ENCODE data around the gene VPS35. TPM values are rescaled to one million over a fixed set of nuclear protein-coding genes. Genes with fewer than 3 reads are reported as not detected.

Gene VPS35
- total RNA-seq (2021; fragmentation: NEBNext Ultra II Directional; extraction: Animal tissue kit (Norgen Biotek cat#: 25700)): 100 to 1,000 TPM in 3 of 6 experiments, 10 to 100 TPM in 3; 86.6 to 113 (median 100) TPM
- long read RNA-seq, full-length matches to known transcripts: 95 of 149 reads
- long read RNA-seq, partial matches to known transcripts: 35 of 149 reads
- long read RNA-seq, other reads (novel, unspliced or antisense): 19 of 149 reads

DNA sequence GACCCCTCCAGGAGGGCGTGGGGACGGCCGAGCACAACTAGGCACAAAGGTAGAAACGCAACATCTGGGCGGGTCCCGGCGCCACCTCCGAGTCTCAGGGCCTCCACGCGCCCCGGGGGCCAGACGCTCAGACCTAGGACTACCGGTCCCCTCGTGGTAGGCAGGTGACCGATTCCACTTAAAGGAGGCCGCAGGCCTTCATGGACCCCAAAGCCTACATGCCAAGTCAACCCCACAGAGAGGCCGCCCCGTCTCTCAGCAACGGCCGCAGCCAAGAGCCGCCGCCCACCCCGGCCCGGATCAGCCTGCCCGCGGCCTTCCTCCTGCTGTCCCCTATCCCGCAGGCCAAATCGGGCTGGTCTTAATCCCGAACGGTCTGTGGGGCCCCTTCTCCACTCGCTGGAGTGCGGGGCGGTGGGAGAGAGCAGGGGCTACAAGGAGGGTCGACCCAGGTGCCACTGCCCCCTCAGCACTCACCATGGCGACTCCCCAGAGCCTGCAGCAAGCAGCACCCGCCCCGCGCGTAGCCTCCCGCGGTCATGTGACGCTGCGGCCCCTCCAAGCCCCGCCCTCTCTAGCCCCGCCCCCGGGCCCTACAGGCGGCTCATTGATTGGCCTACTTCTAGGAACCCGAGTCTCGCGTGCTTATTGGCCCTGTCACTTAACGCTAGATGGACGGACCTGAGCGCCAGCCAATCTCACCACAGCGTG lies at the start of gene VPS35:
Gene VPS35 (minus strand): TSS at position 525 of the 711 bp plus-strand sequence. CDS start 45 bp downstream, at position 480.
- Mint-ChIP-seq H3K36me3 (ENCODE audit: low read depth) (no peaks in the 10 kb centered on the region), H3K4me3 (no peak within 1 kb of the TSS), H3K27me3 (ENCODE audit: insufficient read depth) (no peaks in the 10 kb centered on the region), H3K4me1 (ENCODE audit: low read depth) (peaks cover 42% of the 10 kb centered on the region), H3K27ac (no peak within 1 kb of the TSS), H3K9me3 (no peaks in the 10 kb centered on the region)
- TF ChIP-seq, protein P1, sequence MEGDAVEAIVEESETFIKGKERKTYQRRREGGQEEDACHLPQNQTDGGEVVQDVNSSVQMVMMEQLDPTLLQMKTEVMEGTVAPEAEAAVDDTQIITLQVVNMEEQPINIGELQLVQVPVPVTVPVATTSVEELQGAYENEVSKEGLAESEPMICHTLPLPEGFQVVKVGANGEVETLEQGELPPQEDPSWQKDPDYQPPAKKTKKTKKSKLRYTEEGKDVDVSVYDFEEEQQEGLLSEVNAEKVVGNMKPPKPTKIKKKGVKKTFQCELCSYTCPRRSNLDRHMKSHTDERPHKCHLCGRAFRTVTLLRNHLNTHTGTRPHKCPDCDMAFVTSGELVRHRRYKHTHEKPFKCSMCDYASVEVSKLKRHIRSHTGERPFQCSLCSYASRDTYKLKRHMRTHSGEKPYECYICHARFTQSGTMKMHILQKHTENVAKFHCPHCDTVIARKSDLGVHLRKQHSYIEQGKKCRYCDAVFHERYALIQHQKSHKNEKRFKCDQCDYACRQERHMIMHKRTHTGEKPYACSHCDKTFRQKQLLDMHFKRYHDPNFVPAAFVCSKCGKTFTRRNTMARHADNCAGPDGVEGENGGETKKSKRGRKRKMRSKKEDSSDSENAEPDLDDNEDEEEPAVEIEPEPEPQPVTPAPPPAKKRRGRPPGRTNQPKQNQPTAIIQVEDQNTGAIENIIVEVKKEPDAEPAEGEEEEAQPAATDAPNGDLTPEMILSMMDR (IDR thresholded peaks at IDR 0.05): peak; percentile 51; the same call in 1 of the 2 replicates
- peak; percentile 98 for DNase-seq

DNA sequence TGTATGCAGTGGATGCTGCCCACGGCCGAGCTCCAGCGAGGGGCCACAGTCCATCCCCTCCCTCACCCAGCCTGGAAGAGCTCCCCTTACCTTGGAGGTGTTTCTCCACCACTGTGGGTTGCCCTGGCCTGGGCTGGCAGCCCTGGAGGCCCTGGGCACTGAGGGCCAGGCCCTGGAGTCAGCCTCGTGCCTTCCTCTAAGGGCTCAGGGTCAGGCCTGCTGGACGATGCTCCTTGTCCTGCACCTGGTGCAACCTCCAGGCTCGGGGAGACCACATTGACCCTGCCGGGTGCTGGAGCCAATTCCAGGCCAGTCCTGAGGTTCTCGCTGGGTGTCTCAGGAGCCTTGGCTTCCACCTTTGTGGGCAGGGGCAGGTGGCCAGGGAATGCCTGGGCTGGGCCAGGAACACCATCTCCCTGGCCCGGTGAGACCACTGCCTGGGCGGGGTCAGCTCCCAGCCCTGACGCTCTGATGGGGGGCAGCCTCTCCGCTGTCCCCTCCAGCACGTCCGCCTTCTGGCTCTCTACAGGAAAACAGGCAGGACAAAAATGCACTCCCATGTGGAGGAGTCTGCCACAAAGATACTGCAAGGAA lies 48.7 kb upstream of the VPS35 start:
- Mint-ChIP-seq H3K36me3 (ENCODE audit: low read depth) (no peaks in the 10 kb centered on the region), H3K9me3 (no peaks in the 10 kb centered on the region), H3K27me3 (ENCODE audit: insufficient read depth) (peaks cover 9% of the 10 kb centered on the region), H3K4me3 (no peak overlapping the region), H3K4me1 (ENCODE audit: low read depth) (peaks cover 5% of the 10 kb centered on the region; the same call in 1 of the 2 replicates), H3K27ac (no peak overlapping the region)
- TF ChIP-seq, protein P1 (IDR thresholded peaks at IDR 0.05): no peak
- no peak for DNase-seq

DNA sequence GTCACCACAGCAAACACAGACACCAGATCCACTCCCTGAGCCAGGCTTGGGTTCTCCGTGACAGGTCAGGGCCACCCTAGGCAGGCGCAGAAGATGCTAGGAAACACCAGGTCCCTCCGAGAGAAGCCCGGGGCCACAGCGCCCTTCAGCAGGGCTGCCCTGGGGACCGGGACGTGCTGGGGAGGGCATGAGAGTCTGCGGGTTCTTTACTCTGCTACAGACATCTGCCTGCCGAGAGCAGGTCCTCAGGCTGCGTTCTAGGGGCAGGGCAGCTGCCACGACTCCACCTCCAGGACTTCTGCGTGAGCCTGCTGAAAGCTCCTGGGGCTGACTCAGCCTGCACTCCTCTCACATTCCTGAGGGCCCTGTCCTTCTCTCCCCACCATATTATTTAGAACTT lies 47.7 kb upstream of the VPS35 start:
- peaks cover 9% of the 10 kb centered on the region for H3K27me3 Mint-ChIP-seq (ENCODE audit: insufficient read depth)
- H3K4me3 Mint-ChIP-seq: no peak overlapping the region
- TF ChIP-seq, protein P1 (IDR thresholded peaks at IDR 0.05): no peak
- H3K27ac Mint-ChIP-seq: no peak overlapping the region
- H3K36me3 Mint-ChIP-seq (ENCODE audit: low read depth): no peaks in the 10 kb centered on the region
- no peaks in the 10 kb centered on the region for H3K9me3 Mint-ChIP-seq
- peaks cover 5% of the 10 kb centered on the region; the same call in 1 of the 2 replicates for H3K4me1 Mint-ChIP-seq (ENCODE audit: low read depth)
- no peak for DNase-seq

DNA sequence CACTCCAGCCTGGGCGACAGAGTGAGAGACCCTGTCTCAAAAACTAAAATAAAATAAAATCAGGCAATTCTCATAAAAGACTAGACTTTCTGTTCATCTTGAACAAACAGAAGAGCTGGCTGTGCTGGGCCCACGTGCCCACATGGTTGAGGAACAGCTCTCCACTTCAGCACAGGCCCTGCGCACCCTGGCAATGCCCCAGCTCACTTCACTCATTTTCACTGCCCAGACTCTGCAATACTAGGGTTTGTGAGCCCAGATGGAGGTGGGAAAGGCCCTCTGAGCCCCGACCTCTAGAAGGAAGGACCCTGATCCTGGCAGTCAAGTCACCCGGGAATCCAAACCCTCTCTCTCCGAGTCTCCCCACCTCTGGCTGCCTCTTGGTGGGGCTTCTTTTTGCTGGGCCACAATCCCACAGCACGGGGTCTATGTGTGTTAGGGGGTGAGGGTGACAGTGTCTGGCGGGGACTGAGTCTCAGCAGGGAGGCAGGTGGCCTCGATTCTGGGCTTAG lies 44.4 kb upstream of the VPS35 start:
- Mint-ChIP-seq H3K27ac (no peak overlapping the region), H3K9me3 (no peaks in the 10 kb centered on the region), H3K4me3 (no peak overlapping the region), H3K27me3 (ENCODE audit: insufficient read depth) (peaks cover 17% of the 10 kb centered on the region), H3K36me3 (ENCODE audit: low read depth) (no peaks in the 10 kb centered on the region), H3K4me1 (ENCODE audit: low read depth) (no peaks in the 10 kb centered on the region; the same call in 1 of the 2 replicates)
- TF ChIP-seq, protein P1 (IDR thresholded peaks at IDR 0.05): no peak
- no peak for DNase-seq

DNA sequence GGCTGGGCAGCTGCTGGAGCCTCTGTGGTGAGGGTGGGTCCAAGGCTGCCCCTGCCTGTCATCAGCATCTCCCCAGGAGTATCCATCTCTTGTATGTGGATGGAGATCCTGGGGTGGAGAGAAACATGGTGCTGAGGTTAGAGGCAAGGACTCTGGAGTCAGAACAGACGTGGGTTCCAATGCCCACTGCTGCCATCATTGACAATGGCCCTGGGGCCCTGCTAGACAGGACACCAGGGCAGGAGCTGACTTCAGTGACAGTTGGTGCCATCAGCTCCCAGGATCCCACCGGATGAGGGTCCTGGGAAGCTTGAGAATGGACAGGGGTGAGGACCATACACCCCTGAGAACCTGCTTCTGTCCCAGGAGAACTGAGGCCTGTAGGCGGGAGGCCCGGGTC lies 43.6 kb upstream of the VPS35 start:
- no peaks in the 10 kb centered on the region for H3K36me3 Mint-ChIP-seq (ENCODE audit: low read depth)
- no peaks in the 10 kb centered on the region for H3K9me3 Mint-ChIP-seq
- no peak overlapping the region for H3K27ac Mint-ChIP-seq
- TF ChIP-seq, protein P1 (IDR thresholded peaks at IDR 0.05): no peak
- H3K4me3 Mint-ChIP-seq: no peak overlapping the region
- DNase-seq: no peak
- H3K27me3 Mint-ChIP-seq (ENCODE audit: insufficient read depth): peaks cover 21% of the 10 kb centered on the region
- no peaks in the 10 kb centered on the region; the same call in 1 of the 2 replicates for H3K4me1 Mint-ChIP-seq (ENCODE audit: low read depth)

Measured in HFFc6 (cell line).